SK-N-SH treated with all-trans-retinoic acid at 6 μM for 48 hours (cell line): ENCODE results near the gene CINP.

ENCODE experiments used
- ATAC-seq: fragments of 200-7000 bp; cut with Tn5 transposase; 3 replicates; pipeline ENCODE4 v1.9.1; 2020; ENCODE audit warnings: mild to moderate bottlenecking, moderate library complexity
- ARNTL ChIP-seq: fragments of 450-650 bp; formaldehyde crosslinking; IDR thresholded peaks from 2 replicates; pipeline ENCODE4 v1.5.0; 2020; ENCODE audit warnings: low read depth, mild to moderate bottlenecking, moderate library complexity, borderline replicate concordance
- BACH2 ChIP-seq: fragments of 250-450 bp; sonication (Bioruptor Pico); IDR thresholded peaks from 2 replicates; pipeline ENCODE4 v1.9.0; 2021; ENCODE audit warnings: mild to moderate bottlenecking, borderline replicate concordance
- CREB5 ChIP-seq: fragments of 250-450 bp; sonication (Bioruptor Pico); IDR thresholded peaks from 2 replicates; pipeline ENCODE4 v1.5.1; 2020; ENCODE audit warnings: low read depth, mild to moderate bottlenecking, moderate library complexity
- CSRNP3 ChIP-seq: fragments of 250-450 bp; sonication (Bioruptor Pico); IDR thresholded peaks from 2 replicates; pipeline ENCODE4 v1.5.1; 2021; ENCODE audit warnings: mild to moderate bottlenecking, moderate library complexity
- ESRRG ChIP-seq: fragments of 250-450 bp; sonication (Bioruptor Pico); IDR thresholded peaks from 2 replicates; pipeline ENCODE4 v1.6.1; 2021; ENCODE audit warnings: mild to moderate bottlenecking
- GLIS3 ChIP-seq: fragments of 250-450 bp; sonication (Bioruptor Pico); IDR thresholded peaks from 2 replicates; pipeline ENCODE4 v1.5.0; 2020; ENCODE audit warnings: mild to moderate bottlenecking, moderate library complexity
- OSR1 ChIP-seq: fragments of 250-450 bp; sonication (Bioruptor Pico); IDR thresholded peaks from 2 replicates; pipeline ENCODE4 v1.8.0; 2022; ENCODE audit warnings: moderate library complexity, mild to moderate bottlenecking, inconsistent platforms
- POU6F1 ChIP-seq: fragments of 250-450 bp; sonication (Bioruptor Pico); IDR thresholded peaks from 2 replicates; pipeline ENCODE4 v1.8.0; 2021; ENCODE audit warnings: low read depth, mild to moderate bottlenecking, moderate library complexity, borderline replicate concordance
- PPARA ChIP-seq: fragments of 250-450 bp; sonication (Bioruptor Pico); IDR thresholded peaks from 2 replicates; pipeline ENCODE4 v1.5.0; 2020; ENCODE audit warnings: mild to moderate bottlenecking, borderline replicate concordance
- SNAI2 ChIP-seq: fragments of 250-450 bp; sonication (Bioruptor Pico); IDR thresholded peaks from 2 replicates; pipeline ENCODE4 v1.5.0; 2020; ENCODE audit warnings: mild to moderate bottlenecking, moderate library complexity
- TCF4 ChIP-seq: fragments of 250-450 bp; sonication (Bioruptor Pico); IDR thresholded peaks from 2 replicates; pipeline ENCODE4 v1.8.0; 2021; ENCODE audit warnings: mild to moderate bottlenecking, moderate library complexity, borderline replicate concordance
- TOX ChIP-seq: fragments of 250-450 bp; sonication (Bioruptor Pico); IDR thresholded peaks from 2 replicates; pipeline ENCODE4 v1.8.0; 2021; ENCODE audit warnings: mild to moderate bottlenecking, moderate library complexity, borderline replicate concordance
- TSHZ2 ChIP-seq: fragments of 250-450 bp; sonication (Bioruptor Pico); IDR thresholded peaks from 2 replicates; pipeline ENCODE4 v1.5.0; 2020; ENCODE audit warnings: mild to moderate bottlenecking, moderate library complexity
- ZC3H10 ChIP-seq: fragments of 250-450 bp; sonication (Bioruptor Pico); IDR thresholded peaks from 2 replicates; pipeline ENCODE4 v1.5.1; 2021; ENCODE audit warnings: mild to moderate bottlenecking, moderate library complexity
- ZFP3 ChIP-seq: fragments of 250-450 bp; sonication (Bioruptor Pico); IDR thresholded peaks from 2 replicates; pipeline ENCODE4 v1.5.0; 2020; ENCODE audit warnings: mild to moderate bottlenecking, moderate library complexity
- ZFP30 ChIP-seq: fragments of 450-650 bp; formaldehyde crosslinking; IDR thresholded peaks from 2 replicates; pipeline ENCODE4 v1.5.0; 2022; ENCODE audit warnings: mild to moderate bottlenecking, moderate library complexity
- ZNF565 ChIP-seq: fragments of 450-650 bp; formaldehyde crosslinking; conservative IDR thresholded peaks from 2 replicates; pipeline ENCODE4 v1.5.0; 2020; ENCODE audit warnings: low read depth, mild to moderate bottlenecking, moderate library complexity
- ZNF70 ChIP-seq: fragments of 450-650 bp; formaldehyde crosslinking; IDR thresholded peaks from 2 replicates; pipeline ENCODE4 v1.5.0; 2020; ENCODE audit warnings: mild to moderate bottlenecking, moderate library complexity
- ZNF8 ChIP-seq: fragments of 450-650 bp; formaldehyde crosslinking; IDR thresholded peaks from 2 replicates; pipeline ENCODE4 v1.5.0; 2020; ENCODE audit warnings: mild to moderate bottlenecking, moderate library complexity
- TF ChIP-seq, protein P1 (sequence below): fragments of 250-450 bp; sonication (Bioruptor Pico); IDR thresholded peaks from 2 replicates; pipeline ENCODE4 v1.8.0; 2020; ENCODE audit warnings: mild to moderate bottlenecking, moderate library complexity, borderline replicate concordance

Gene CINP

DNA sequence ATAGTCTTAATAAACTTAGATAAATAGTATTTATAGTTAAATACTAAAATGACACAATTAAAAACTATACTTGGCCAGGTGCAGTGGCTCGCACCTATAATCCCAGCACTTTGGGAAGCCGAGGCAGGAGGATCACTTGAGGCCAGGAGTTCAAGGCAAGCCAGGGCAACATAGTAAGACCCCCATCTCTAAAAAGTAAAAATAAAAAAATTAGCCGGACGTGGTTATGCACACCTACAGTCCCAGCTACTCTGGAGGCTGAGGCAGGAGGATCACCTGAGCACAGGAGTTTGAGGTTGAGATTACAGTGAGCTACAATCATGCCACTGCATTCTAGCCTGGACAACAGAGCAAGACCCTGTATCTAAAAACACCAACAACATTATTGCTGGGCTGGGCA lies 16.0 kb downstream of the CINP start:
- no peak for ATAC-seq

GRCh38 chr14:102345232-102345631 lies 17.5 kb downstream of the CINP start:
- no peak for TF ChIP-seq ZNF565
- TF ChIP-seq, protein P1, sequence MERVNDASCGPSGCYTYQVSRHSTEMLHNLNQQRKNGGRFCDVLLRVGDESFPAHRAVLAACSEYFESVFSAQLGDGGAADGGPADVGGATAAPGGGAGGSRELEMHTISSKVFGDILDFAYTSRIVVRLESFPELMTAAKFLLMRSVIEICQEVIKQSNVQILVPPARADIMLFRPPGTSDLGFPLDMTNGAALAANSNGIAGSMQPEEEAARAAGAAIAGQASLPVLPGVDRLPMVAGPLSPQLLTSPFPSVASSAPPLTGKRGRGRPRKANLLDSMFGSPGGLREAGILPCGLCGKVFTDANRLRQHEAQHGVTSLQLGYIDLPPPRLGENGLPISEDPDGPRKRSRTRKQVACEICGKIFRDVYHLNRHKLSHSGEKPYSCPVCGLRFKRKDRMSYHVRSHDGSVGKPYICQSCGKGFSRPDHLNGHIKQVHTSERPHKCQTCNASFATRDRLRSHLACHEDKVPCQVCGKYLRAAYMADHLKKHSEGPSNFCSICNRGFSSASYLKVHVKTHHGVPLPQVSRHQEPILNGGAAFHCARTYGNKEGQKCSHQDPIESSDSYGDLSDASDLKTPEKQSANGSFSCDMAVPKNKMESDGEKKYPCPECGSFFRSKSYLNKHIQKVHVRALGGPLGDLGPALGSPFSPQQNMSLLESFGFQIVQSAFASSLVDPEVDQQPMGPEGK (CRISPR knock-in tag): no peak
- no peak for TF ChIP-seq BACH2 (CRISPR knock-in tag)
- TF ChIP-seq TSHZ2 (CRISPR knock-in tag): no peak
- no peak for TF ChIP-seq ARNTL (CRISPR knock-in tag)
- TF ChIP-seq SNAI2 (CRISPR knock-in tag): no peak
- TF ChIP-seq ESRRG (CRISPR knock-in tag): no peak
- TF ChIP-seq OSR1: no peak
- no peak for TF ChIP-seq GLIS3 (CRISPR knock-in tag)
- TF ChIP-seq CSRNP3 (CRISPR knock-in tag): no peak
- TF ChIP-seq ZC3H10 (CRISPR knock-in tag): no peak
- TF ChIP-seq CREB5: no peak
- no peak for ATAC-seq

More for the DNA sequence above, 16.0 kb downstream of the CINP start:
- no peak for TF ChIP-seq ESRRG (CRISPR knock-in tag)
- TF ChIP-seq GLIS3 (CRISPR knock-in tag): no peak
- no peak for TF ChIP-seq ZFP3 (CRISPR knock-in tag)
- no peak for TF ChIP-seq ZFP30 (CRISPR knock-in tag)
- TF ChIP-seq POU6F1 (CRISPR knock-in tag): no peak
- TF ChIP-seq TOX: no peak
- no peak for TF ChIP-seq ZNF8
- TF ChIP-seq ARNTL (CRISPR knock-in tag): no peak
- no peak for TF ChIP-seq ZC3H10 (CRISPR knock-in tag)
- TF ChIP-seq, protein P1 (CRISPR knock-in tag): no peak
- TF ChIP-seq ZNF70: no peak
- no peak for TF ChIP-seq SNAI2 (CRISPR knock-in tag)
- TF ChIP-seq PPARA (CRISPR knock-in tag): no peak
- no peak for TF ChIP-seq ZNF565
- TF ChIP-seq TSHZ2 (CRISPR knock-in tag): no peak
- TF ChIP-seq TCF4: no peak
